Urinary bladder (tissue), 4 donors: ENCODE data around the gene ZNF593OS. TPM values are rescaled to one million over a fixed set of nuclear protein-coding genes. Genes with fewer than 3 reads are reported as not detected.

Source experiments
- DNase-seq: peaks from one replicate; pipeline ENCODE4 v3.0.0-alpha.2; 2015; ENCODE audit errors: extremely low spot score
- H3K27ac ChIP-seq: one replicate; pipeline ENCODE4 v1.5.1; 2013; ENCODE audit warnings: low read depth, mild to moderate bottlenecking, moderate library complexity
- H3K36me3 ChIP-seq: one replicate; pipeline ENCODE4 v1.6.1; 2013; ENCODE audit warnings: mild to moderate bottlenecking, moderate library complexity; ENCODE audit not compliant: insufficient read depth
- H3K4me1 ChIP-seq: one replicate; pipeline ENCODE4 v1.6.1; 2013; ENCODE audit warnings: mild to moderate bottlenecking, moderate library complexity; ENCODE audit not compliant: insufficient read depth
- H3K4me3 ChIP-seq: one replicate; pipeline ENCODE4 v1.5.1; 2013; ENCODE audit warnings: low read depth, low read length
- WGBS: extraction: QIAGEN DNeasy Blood & Tissue Kit; methylation state at CpG from one replicate; pipeline ENCODE4 v1.1.7; 2013; 5-methylcytosine and 5-hydroxymethylcytosine counted together
- polyA plus RNA-seq: library from polyadenylated mRNA; stranded (reverse); fragments of 200-250 nt; gene quantifications from one replicate; pipeline ENCODE4 v1.2.3, GENCODE V29; 2013
- total RNA-seq: library from RNA; depleted of rRNA; stranded (reverse); fragments of >200 nt; gene quantifications from one replicate; pipeline ENCODE4 v1.2.3, GENCODE V29; 2014
- donor health status: healthy with polysubstance abuse.
- donor health status: healthy.

The ZNF593OS gene
- total and polyA plus RNA-seq, 2 donors: 0.18 TPM; not detected in 1

DNA sequence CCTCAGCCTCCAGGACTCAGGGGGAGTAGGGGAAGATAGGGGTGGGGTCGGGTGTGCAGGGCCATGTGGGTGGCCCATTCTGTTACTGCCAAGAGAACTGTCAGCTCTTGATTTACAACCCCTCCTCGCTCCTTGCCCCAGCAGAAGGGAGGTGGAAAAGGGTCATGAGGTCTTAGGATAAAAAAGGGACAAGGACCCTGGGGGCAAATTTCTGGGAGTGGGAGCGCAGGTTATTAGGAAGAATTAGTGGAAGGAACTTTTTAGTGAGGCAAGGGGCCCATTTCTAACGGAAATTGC, 11.9 kb downstream of the ZNF593OS start:
- H3K4me1 ChIP-seq: no peaks in the 10 kb centered on the region
- H3K4me3 ChIP-seq: peak overlapping the region; percentile 24
- H3K36me3 ChIP-seq: no peaks in the 10 kb centered on the region
- 65% methylated on average over 4 of the region's 4 CpGs for WGBS
- DNase-seq: no peak
- H3K27ac ChIP-seq: no peak overlapping the region

DNA sequence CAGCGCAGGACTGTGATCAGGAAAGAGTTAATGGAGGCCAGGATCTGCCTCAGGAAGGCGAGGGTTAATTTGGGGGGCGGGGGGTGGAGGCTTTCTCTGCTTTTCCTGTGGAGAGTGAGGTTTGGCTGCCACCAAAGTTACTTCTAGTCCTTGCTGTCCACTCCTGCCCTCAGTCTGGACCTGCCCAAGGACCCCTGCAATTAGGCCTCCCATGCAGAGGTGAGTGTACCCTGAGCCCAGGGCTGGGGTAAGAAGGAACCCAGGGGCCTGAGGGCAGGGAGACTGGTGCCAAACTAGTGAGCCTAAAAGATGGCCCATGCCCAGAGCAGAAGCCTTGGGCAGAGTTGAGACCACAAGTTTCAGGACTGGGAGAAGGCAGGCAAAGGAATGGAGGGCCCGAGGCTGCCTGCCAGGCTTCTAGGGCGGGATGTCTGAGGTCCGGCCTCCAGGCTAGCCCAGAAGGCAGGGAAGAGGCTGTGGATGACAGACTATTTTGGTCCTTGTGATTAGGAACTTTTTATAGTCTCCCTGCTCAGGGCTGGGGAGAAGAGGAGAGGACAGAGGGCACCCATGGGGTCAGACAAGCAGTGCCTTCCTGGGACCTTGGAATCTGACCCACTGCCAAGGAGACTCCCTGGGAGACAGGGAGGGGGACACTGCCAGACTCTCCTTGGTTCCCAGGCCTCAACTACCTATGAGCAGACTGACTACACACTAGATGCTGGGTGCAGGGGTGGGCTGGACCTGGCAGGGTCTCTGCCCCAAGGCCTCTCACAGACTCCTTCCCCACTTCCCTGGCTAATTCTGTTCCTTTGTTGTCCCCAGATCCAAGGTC, 12.5 kb downstream of the ZNF593OS start, which contains the start of gene FAM110D:
FAM110D (plus strand) TSS at position 172 of the 835 bp plus-strand sequence. CDS start 2,213 bp downstream, outside the sequence.
- Histone ChIP-seq H3K4me1 (no peaks in the 10 kb centered on the region), H3K27ac (no peak within 1 kb of the TSS), H3K36me3 (no peaks in the 10 kb centered on the region), H3K4me3 (peak within 1 kb of the TSS; percentile 24)
- no peak for DNase-seq
- WGBS: 51% methylated on average over 6 of the region's 6 CpGs

DNA sequence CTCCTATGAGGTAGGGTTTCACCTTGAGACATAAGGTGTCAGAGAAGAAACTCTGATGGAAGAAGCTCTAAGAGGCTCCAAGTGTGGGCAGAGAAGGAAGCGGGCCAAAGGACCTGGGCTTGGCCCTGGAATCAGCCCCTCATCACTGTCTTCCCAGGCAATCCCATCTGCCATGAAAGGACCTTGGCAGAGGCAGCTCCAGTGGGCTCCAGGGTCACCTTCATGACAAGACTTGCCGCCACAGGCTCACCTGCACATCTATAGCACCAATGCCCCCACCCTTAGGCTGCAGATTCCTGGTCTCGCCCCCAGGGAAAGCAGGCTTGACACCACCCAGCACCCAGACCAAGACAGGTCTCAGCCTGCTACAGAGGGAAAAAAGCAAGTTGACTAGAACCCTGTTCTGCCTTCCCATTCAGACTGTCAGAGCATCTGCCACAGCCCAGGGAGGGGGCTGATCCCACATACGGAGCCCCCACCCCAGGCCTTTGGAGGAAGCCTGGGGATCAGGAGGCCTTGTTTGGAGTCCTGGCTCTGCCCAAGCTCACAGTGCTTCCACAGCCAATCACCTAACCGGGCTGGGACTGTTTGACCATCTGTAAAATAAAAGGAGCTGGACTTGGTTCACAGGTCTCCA, 13.2 kb downstream of the ZNF593OS start:
- WGBS: 77% methylated on average over 5 of the region's 5 CpGs
- Histone ChIP-seq H3K4me1 (no peaks in the 10 kb centered on the region), H3K36me3 (no peaks in the 10 kb centered on the region), H3K4me3 (no peak overlapping the region), H3K27ac (no peak overlapping the region)
- no peak for DNase-seq

DNA sequence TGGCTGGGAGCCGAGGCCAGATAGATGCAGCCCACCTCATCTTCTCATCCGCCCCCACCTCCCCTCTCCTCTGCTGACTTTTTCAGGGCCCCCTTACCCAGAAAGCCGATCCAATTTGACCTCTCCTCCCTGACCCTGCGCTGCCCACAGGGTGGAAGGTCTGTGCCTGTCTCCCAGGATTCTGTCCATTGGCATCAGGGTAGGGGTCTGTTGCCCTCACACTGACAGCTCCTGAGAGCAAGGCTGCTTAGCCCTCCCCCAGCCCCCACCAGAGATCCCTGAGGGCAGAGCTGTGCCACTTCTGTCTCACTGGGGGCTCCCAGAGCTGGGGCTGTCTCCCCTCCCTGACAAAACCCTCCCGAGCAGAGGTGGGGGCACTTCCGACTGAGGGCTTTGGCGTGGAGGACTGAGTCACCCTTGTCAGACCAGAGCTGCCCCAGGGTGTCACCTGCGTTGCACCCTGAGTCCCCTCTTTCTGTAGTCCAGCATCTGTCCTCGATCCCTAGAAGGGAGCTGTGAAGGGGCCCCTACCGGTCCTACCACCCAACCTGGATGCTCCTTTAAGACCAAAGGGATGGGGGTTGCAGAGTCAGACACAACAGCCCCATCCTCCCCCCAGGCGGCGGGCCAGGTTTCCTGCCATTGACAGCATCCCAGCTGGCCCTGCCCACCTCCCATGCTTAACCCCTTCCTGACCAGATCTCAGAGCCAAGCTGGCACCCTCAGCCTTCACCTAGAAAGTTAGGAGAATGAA, 15.2 kb downstream of the ZNF593OS start:
- Histone ChIP-seq H3K36me3 (no peaks in the 10 kb centered on the region), H3K4me1 (no peaks in the 10 kb centered on the region), H3K4me3 (no peak overlapping the region), H3K27ac (no peak overlapping the region)
- no peak for DNase-seq
- 29% methylated on average over 12 of the region's 12 CpGs for WGBS

DNA sequence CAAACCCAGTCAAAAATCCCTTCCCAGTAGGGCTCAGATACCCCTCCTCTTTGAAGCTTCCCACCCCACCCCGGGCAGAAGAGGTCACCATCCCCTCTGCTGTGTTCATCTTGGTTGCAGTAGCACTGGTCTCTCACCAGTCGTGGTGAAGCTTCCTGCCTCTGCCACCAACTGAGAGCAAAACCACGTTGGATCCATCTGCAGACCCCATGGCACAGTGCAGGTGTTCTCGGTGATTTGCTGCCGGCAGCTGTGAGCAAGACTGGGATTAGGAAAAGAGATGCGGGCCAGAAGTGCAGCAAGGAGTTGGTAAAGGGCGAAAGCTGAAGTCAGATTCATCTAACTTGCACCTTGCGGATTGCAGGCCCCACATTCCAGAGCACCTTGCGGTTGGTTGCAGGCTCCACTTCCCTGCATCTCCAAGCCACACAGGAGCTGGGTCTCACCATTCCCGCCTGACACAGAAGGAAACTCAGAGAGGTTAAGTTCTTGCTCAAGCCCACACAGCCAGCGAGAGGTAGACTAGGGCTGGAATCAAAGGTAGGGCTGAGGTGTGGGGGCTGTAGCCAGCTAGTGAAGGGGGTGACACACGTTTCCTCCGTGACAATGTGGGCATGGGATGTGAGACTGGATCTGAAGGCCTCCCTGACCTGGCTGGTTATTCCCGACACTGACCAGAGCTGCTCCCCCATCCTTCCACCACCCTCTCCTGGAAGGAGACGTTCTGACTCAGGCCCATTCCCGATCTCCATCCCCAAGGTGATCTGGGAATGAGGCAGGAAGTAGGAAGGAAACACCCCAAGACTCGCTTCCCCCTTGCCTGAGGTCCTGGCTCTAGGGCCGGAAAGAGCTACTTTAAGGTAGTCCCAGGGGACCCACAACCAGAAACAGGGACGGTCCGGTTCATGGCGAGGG, 16.0 kb downstream of the ZNF593OS start:
- H3K4me1 ChIP-seq: no peaks in the 10 kb centered on the region
- no peak for DNase-seq
- no peak overlapping the region for H3K4me3 ChIP-seq
- H3K36me3 ChIP-seq: no peaks in the 10 kb centered on the region
- H3K27ac ChIP-seq: no peak overlapping the region
- WGBS: 58% methylated on average over 21 of the region's 21 CpGs

DNA sequence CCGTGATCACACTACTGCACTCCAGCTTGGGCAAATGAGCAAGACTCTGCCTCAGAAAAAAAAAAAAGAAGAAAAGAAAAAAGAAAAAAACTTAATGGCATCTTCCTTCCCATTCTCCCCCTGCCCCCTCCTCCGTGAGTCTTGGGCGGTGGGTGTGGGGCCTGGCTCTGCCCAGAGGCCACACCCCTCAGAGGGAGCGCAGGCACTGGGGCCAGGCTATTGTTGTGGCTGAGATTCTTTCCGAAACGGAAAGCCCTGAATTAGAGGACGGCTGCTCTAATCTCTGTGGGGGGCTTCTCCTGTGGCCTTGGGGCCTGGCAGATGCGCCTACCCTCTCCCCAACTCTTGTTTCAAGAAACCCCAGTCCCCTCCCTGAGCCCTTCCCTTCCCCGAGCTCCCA, 16.9 kb downstream of the ZNF593OS start:
- H3K4me3 ChIP-seq: no peak overlapping the region
- WGBS: 42% methylated on average over 9 of the region's 9 CpGs
- H3K36me3 ChIP-seq: no peaks in the 10 kb centered on the region
- H3K4me1 ChIP-seq: no peaks in the 10 kb centered on the region
- no peak for DNase-seq
- peak overlapping the region; percentile 54 for H3K27ac ChIP-seq

DNA sequence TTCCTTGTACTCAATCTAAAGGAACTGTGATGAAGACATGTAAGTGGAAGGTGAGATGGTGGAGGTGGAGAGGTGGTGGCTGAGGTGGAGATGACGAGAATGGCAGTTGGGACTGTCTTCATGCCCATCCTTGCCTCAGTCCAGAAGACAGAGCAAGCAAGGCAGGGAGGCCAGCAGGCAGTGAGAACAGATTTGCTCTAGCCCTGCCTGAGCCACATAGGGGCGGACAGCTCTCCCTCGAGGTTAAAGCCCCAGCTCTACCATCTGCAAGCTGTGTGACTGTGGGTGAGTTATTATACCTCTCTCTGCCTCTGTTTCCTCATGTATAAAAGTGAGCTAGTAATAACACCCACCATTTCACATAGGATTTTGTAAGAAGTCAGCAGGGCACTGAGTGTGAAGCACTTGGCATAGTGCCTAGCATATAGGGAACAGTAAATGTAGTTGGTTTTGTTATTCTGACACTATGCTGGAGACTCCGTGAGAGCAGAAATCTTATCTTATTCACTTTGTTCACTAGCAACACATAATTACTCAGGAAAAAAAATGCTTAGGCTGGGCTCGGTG, 17.6 kb downstream of the ZNF593OS start:
- H3K36me3 ChIP-seq: no peaks in the 10 kb centered on the region
- DNase-seq: no peak
- no peaks in the 10 kb centered on the region for H3K4me1 ChIP-seq
- no peak overlapping the region for H3K4me3 ChIP-seq
- 46% methylated on average over 5 of the region's 5 CpGs for WGBS
- H3K27ac ChIP-seq: no peak overlapping the region

DNA sequence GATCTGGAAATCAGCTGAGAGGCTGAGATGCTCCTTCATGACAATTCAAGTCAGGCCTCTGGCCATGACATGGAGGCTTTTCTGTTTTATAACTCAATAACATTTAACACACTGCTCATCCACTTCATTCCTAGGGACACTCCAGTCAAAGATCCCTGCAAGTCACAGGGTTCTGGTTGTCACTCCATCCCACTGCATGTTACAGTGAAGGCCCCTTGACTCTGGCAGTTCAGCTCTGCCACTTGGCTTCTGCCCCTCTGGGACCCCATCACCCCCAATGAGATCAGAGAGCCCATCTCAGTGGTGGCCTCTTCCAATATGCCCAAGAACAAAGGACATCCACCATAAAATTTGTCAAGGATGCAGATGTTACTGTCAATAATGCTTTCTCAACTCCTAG, 22.7 kb downstream of the ZNF593OS start:
- DNase-seq: no peak
- Histone ChIP-seq H3K4me3 (no peak overlapping the region), H3K4me1 (no peaks in the 10 kb centered on the region), H3K27ac (no peak overlapping the region), H3K36me3 (no peaks in the 10 kb centered on the region)

DNA sequence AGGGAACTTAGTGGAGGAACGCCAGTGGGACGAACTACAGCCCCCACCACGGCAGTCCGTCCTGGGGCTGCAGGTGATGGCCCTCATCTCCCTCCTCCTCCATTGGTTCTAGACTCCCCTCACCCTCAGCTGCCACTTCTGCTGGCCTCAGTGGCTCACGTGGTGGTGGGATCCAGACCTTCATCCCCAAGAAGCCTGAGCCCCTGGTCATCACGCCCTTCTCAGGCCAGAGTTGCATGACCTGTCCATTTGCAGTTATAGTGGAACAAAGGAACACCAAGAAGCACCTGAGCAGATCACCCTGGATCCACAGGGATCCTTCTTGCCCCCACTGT, 25.7 kb downstream of the ZNF593OS start:
- no peak for DNase-seq
- no peak overlapping the region for H3K27ac ChIP-seq
- H3K36me3 ChIP-seq: no peaks in the 10 kb centered on the region
- H3K4me1 ChIP-seq: no peaks in the 10 kb centered on the region
- 44% methylated on average over 6 of the region's 6 CpGs for WGBS
- H3K4me3 ChIP-seq: no peak overlapping the region

DNA sequence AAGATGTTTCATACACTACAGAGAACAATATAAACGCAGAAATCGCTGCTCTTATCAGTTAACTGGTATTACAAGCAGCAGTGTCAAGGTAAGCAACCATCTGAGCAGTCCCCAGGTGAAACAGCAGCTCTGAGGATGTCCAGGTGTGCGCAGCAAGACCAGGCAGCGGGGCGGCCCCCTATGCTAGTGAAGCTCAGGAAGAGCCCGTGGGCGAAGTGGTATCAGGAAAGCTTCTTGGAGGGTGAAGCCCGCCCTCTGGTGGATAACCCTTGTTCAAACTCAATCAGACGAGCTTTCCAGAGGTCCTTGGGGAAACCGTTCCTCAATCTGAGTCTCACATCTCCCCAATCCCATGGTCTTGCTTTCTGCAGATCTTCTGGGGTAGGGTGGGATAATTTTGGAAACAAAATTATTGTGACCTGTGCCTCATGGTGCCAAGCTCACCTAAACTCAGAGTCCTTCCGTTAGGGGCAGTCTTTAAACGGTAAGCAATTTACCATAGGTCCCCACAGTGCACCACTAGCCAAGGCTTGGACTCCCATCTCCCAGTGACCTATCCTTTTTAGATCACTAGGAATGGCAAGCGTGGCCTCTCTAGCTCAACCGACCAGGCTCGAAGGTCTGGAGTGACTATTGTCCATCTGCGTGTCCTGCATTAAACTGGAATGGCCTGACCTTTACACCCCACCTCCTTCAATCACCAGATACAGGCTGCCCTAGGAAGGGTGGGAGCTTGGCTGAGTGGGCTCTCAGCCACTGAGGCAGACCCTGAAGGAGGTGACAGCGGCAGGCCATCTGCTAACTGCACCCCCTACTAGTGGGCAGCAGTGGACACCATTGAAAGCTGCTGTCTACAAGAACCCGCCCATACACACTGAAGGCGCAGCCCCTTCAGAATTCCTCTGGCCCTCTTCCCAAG, 26.3 kb downstream of the ZNF593OS start:
- 26% methylated on average over 19 of the region's 19 CpGs for WGBS
- DNase-seq: peak; percentile 68

DNA sequence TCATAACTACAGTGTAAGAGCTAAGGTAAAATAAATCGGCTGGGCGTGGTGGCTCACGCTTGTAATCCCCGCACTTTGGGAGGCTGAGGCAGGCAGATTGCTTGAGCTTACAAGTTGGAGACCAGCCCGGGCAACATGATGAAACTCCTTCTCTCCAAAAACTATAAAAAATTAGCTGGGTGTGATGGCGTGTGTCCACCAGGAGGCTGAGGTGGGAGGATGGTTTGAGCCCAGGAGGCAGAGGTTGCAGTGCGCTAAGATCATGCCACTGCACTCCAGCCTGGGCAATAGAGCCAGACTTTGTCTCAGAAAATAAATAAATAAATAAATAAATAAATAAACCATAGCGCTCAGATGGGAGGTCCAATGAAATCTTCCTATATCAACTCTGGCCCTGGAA, 29.5 kb downstream of the ZNF593OS start:
- WGBS: 78% methylated on average over 8 of the region's 8 CpGs
- Histone ChIP-seq H3K4me1 (no peaks in the 10 kb centered on the region), H3K36me3 (no peaks in the 10 kb centered on the region), H3K27ac (no peak overlapping the region), H3K4me3 (no peak overlapping the region)
- DNase-seq: no peak

More for the DNA sequence above, 26.3 kb downstream of the ZNF593OS start:
- H3K27ac ChIP-seq: no peak overlapping the region
- H3K4me3 ChIP-seq: no peak overlapping the region
- H3K36me3 ChIP-seq: no peaks in the 10 kb centered on the region
- no peaks in the 10 kb centered on the region for H3K4me1 ChIP-seq

DNA sequence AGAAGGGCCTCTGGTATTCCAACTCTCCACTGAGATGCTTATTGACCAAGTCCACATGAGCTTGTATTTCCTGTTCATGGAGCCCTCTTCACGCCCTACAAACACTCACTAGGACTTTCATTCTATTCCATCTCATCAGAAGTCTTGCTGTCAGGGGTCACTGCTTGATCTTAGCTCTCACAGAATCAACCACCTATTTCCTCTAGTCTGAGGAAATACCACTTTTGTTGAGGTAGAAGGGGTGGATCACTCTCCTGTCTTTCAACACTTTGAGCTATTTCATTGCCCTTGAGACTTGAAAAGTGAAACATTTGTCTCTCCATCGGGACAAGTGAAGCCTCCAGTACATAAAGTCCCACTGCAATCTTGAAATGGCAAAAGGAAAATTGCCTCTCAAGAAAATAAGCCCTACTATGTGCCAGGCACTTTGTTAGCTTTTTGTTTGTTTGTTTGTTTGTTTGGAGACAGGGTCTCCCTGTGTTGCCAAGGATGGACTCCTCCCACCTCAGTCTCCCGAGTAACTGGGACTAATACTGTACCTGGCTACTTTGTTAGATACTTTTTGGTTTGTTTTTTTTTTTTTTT, 32.6 kb downstream of the ZNF593OS start:
- DNase-seq: no peak
- H3K36me3 ChIP-seq: no peaks in the 10 kb centered on the region
- 59% methylated on average over 3 of the region's 3 CpGs for WGBS
- H3K27ac ChIP-seq: no peak overlapping the region
- no peaks in the 10 kb centered on the region for H3K4me1 ChIP-seq
- H3K4me3 ChIP-seq: no peak overlapping the region
